ENCODE results near the gene MGAT4B.

The MGAT4B gene

GRCh38 chr5:179796877-179797608 lies 9.6 kb downstream of the MGAT4B start:
- TF ChIP-seq CTCF (IDR thresholded peaks at IDR 0.05; ENCODE audit: low read depth, low read length): no peak
- peak overlapping the region; percentile 57; the same call in 1 of the 2 replicates for H3K4me3 ChIP-seq (ENCODE audit: low read depth, low read length)

GRCh38 chr5:179795863-179796833 lies 10.5 kb downstream of the MGAT4B start:
- TF ChIP-seq CTCF (IDR thresholded peaks at IDR 0.05; ENCODE audit: low read depth, low read length): 0 out of 2 replicates have a peak, but pooled peaks have one; percentile 29
- peak overlapping the region; percentile 57 for H3K4me3 ChIP-seq (ENCODE audit: low read depth, low read length)

DNA sequence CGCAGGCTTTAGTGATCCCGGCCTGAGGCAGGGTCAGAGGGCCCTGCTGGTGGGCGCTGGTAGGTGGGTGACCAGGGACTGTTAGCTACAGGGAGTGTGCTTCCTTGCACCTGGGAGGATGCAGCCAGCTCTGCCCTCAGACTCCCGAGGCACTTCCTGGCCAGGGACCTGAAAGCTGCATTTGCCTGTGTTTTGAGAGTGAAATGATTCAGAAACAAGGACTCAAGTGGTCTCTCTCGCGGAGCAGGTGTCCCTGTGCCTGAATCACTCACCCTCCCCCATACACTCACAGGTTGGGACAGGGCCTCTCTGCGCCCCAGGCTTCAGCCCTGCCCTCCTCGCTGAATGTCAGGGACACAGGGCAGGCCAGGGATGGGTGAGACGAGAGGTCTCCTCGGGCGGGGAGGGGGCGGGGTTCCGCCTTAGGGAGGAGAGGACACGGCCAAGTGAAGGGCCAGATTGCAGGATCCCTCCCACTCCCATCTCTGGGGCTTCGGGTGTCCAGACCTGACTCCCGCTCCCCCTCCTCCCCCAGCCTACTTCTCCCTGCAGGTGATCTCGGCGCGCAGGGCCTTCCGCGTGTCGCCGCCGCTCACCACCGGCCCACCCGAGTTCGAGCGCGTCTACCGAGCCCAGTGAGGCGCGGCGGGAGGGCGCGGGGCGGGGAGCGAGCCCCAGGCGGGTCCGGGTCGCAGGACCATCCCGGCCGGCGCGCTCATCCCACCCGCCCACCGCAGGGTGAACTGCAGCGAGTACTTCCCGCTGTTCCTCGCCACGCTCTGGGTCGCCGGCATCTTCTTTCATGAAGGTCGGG lies 11.4 kb downstream of the MGAT4B start:
- H3K4me3 ChIP-seq (ENCODE audit: low read depth, low read length): peak overlapping the region; percentile 57
- no peak for TF ChIP-seq CTCF (IDR thresholded peaks at IDR 0.05; ENCODE audit: low read depth, low read length)

DNA sequence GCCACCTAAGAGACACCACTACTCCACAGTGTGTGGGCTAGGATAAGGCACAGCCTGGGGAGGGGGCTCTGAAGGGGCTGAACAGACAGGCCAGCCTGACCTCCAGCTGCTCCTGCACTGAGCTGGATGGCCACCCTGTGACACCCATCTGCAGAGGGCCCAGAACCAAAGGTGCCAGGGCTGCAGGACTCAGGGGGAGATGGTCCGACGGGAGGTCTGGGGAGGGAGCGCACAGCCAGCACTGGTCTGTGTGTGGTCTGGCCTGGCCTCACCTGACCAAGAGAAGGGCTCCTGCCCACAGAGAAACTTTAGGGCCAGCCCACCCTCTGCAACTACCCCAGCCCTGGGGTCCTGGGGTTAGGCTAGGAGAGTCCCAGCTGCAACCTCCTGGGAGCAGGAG lies 12.1 kb downstream of the MGAT4B start:
- TF ChIP-seq CTCF (IDR thresholded peaks at IDR 0.05; ENCODE audit: low read depth, low read length): no peak
- no peak overlapping the region for H3K4me3 ChIP-seq (ENCODE audit: low read depth, low read length)

DNA sequence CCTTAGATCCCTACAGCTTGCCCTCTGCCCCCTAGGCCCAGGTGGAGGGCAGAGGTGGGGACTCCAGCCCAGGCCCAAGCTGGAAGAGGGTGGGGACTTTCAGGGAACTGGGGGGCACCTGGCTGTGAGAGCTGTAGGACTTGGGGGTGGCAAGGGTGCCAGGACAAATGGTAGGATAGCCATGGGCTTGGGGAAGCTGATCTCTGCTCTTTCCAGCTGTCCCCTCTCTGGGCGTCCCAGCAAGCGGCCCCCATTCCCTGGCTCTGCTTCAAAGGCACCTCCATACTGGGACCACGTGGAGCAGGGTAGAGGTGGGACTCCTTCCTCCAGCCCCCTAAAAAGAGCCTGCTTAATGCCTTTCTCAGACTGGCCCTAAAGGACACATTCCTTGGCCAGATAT lies 12.5 kb downstream of the MGAT4B start:
- no peak for TF ChIP-seq CTCF (IDR thresholded peaks at IDR 0.05; ENCODE audit: low read depth, low read length)
- H3K4me3 ChIP-seq (ENCODE audit: low read depth, low read length): no peak overlapping the region

- TF ChIP-seq CTCF (IDR thresholded peaks at IDR 0.05; ENCODE audit: low read depth, low read length): no peak
- H3K4me3 ChIP-seq (ENCODE audit: low read depth, low read length): no peak within 1 kb of the TSS
Measured at GRCh38 chr5:179793468-179794139, 13.1 kb downstream of the MGAT4B start, which contains the start of gene LTC4S. Gene LTC4S (plus strand): TSS chr5:179793986. CDS start chr5:179794081, 95 bp downstream.

Data from WI38 (cell line).